GM12892 (cell line): Measurements from ENCODE around the gene CADM1.

Experiments used
- POLR2A ChIP-seq: IDR thresholded peaks from 2 replicates; pipeline ENCODE4 v1.6.1; 2011; ENCODE audit warnings: low read depth, low read length, control low read depth
- TAF1 ChIP-seq: IDR thresholded peaks from 2 replicates; pipeline ENCODE4 v1.6.1; 2011; ENCODE audit warnings: low read depth, mild to moderate bottlenecking, control low read depth, low read length, borderline replicate concordance

- TF ChIP-seq POLR2A (no peak), TAF1 (no peak)
Observed at GRCh38 chr11:115390441-115390840, 113.8 kb downstream of the CADM1 start.
